DMS79 treated with DMSO at 0.1 percent for 48 hours (cell line): Measurements from ENCODE around the gene CTBP2.
"Not testable (repeated sequence)": the region's sequence is repeated elsewhere in the genome, so short reads cannot be mapped to it uniquely, and the experiment has no call there.

Experiments
- DNase-seq: peaks from one replicate; lab custom pipeline; 2025; lab: John Stamatoyannopoulos, UW

The CTBP2 gene

DNA sequence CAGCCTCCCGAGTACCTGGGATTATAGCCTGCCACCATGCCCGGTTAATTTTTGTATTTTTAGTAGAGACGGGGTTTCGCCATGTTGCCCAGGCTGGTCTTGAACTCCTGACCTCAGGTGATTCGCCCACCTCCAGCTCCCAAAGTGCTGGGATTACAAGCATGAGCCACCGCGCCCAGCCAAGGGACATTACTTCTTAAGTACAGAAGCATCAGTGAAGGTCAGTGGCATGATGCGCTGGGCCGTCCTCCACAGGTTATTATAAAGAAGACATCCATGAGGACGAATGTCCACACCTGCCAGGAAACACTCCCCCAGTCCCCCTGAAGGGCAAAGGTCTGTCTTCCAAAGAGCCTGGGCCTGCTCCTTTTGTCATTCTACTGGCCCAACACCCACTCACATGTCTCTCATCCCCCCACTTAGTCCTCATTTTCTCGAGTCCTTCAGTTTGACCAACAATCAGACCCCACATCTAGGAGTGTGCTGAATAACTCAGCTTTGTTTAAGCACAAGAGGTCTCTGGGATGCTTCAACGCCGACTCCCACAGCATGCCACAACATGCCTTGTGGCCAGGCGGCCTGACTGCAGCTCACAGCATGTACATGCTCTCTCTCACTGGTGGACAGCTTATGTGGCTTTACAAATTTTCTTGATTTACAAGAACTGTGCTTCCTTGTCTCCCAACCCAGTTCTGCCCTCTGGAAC, 73.0 kb downstream of the CTBP2 start:
- DNase-seq, result no peak

DNA sequence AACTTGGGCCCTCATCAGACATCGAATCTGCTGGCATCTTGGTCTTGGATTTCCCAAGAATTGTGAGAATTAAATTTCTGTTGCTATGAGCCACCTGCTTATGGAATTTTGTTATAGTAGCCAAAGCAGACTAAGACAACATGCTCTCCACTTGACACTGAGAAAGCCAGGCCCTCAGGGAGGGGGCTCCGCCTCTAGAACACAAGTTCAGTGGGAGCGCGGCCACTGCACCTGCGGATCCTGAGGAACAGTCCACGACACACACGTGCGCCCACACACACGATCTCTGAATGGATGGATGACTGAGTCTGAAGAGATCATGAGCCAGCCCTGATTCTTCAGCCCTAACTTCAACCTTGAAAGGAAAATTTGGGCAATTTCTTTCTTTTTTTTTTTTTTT, 73.7 kb downstream of the CTBP2 start:
- no peak for DNase-seq

DNA sequence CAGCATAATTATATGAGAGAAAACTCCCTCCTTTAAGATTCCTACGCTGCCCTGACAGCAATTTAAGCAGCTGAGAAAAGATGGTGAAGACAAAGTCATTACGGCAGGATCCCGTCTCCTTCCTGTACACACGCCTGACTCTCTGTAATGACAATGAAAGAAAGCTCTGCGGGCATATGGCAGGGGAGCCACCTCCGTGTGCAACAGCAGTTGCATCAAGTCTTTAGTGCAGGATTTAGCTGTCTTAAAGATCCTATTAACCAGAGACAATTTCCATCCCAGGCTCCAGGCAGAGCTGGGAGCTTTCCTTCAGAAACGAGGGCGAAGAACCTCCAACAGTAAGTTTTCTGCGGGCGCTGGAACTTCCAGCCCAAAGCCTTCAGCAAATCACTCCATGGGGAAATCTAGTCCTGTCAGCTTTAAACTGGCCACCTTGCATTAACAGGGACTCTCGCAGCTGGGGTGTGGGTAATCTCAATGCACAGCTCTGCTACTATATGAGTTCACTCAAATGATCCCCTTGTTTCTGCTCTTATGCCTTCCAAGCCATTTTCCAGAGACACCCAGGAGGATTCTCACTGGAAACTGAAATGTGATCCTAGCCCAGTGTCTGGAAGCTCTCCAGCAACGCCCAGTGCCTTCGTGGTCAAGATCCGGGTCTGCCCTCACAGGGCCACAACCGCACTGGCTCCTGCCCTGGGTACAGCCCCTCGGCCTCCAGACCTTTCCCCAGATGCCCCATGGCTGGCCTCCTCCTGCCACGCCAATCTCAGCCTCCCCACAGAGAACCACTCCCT, 74.9 kb downstream of the CTBP2 start:
- no peak for DNase-seq

DNA sequence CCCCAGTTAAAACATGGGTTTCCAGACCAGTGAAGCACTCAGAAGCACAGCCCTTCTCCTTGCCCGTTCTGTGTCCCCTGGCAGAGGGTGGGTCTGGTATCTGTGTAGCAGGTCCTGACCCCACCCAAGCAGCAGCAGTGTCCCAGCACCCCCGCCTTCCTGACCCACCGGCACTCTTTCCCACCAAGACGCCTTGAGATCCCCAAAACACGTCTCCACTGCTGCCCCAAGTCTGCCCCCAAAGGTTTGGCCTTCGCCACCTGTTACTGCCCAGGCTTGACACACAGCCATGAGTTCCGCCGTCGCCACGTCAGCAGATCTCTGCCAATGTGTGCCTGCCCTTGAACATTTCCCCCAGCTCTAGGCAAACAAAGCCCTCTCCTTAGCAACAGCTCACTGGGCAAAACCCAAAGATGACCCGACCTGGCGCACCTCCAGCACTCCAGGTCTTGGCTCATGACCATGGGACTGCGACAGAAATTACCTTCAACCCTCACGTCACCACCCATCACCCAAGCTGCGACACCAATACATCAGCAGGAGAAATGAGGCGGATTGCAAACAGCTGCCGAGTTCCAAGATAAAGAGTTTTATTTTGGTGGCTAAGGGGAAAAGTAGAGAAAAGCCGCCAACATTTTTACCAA, 75.6 kb downstream of the CTBP2 start:
- DNase-seq, result peak; percentile 81

DNA sequence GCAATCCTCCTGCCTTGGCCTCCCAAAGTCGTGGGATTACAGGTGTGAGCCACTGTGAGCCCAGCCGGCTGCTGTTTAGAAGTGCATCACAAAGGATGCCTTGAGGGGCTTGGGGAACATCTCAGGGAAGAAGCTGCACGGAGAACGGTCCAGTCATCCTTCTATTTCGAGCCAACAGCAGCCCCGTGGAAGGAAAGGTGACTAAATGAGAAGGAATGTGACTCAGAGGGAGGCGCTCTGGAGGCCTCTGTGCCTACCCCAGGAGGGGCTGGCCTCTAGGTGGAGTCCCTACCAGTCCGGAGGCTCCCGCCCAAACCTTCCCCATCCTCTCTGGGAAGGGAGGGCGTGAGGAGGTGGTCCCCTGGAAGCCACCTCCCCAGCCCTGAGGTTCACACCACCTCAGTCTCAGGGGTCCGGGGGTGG, 76.2 kb downstream of the CTBP2 start:
- DNase-seq, result no peak

DNA sequence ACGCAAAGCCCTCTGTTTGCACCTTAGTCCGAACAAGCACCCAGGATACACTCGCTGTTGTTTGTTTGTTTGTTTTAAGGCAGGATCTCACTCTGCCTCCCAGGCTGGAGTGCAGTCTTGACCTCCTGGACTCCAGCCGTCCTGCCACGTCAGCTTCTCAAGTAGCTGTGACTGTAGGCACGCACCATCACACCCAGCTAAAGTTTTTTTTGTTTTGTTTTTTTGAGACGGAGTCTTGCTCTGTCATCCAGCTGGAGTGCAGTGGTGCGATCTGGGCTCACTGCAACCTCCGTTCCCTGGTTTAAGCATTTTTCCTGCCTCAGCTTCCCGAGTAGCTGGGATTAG, 76.8 kb downstream of the CTBP2 start:
- no peak for DNase-seq

DNA sequence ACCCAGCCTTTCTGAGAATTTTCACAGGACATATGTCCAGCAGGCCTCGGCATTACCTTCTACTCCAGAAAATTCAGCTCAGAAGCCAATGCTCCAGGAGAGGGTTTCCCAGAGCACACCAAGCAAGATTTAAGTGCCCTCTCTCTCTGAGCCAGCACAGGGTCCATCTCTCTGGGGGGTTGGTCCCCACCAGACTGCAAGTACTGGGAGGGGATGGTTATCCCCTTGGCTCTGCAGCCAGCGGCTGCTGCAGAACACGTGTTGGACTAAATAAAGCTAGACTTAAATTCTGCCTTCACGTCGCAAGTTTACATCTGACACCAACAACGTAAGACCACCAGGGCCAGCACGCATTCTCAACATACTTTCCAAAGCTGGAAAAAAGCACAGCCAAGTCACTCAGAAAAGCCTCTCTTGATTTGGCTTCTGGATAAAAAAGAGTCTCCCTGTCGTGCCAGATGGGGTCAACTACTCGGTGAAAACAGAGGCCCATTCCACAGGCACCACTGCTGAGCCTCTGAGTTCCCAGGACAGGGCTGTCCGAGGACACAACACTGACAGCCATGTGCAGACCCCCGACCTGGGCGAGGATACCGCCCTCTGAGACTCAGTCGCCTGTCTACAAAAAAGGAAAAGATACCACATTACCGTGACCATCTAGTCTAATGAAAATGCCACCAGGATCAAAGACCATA, 77.3 kb downstream of the CTBP2 start:
- no peak for DNase-seq

DNA sequence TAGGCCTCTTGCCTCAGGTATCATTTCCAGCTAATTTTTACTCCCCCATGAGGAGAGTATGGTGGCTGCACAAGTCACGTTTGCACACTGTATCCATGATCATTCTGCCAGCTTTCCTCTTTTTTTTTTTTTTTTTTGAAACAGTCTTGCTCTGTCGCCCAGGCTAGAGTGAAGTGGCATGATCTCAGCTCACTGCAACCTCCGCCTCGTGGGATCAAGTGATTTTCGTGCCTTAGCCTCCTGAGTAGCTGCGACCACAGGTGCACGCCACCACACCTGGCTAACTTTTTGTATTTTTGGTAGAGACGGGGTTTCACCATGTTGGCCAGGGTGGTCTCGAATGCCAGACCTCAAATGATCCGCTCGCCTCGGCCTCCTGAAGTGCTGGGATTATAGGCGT, 77.9 kb downstream of the CTBP2 start:
- not testable (repeated sequence) for DNase-seq

DNA sequence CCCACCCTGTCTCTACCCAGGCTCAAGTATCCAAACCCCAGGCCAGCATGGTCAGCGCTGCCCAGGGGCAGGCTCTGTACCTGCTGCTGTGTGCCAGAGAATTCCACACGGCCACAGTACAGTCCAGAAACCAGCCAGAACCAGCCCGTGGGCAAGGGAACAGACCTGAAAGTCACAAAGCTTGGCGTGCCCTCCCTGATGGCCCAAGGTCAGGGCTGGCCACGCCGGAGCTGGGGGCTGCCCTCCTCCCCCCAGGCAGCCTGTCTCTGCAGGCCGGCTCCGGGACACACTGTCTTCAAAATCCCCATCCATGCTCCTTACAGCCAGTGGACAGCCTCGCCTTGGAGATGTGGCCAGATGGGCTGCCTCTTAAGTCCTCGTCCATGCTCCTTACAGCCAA, 78.4 kb downstream of the CTBP2 start:
- no peak for DNase-seq

DNA sequence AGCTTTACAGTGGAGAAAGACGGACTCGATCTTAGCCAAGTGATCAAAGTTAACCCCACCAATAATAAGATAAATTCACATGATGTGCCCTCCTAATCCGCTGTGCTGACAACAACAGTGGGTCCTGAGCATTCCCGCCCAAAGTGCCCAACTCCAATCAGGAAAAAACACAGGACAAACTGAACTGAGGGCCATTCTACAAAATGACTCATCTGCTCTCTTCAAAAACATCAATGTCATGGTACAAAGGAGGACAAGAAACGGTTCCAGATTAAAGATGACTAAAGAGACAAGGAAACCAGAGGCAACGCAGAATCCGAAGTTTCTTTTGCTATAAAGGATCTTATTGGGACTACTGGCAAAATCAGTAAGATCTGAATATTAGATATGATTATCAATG, 79.4 kb downstream of the CTBP2 start:
- no peak for DNase-seq

DNA sequence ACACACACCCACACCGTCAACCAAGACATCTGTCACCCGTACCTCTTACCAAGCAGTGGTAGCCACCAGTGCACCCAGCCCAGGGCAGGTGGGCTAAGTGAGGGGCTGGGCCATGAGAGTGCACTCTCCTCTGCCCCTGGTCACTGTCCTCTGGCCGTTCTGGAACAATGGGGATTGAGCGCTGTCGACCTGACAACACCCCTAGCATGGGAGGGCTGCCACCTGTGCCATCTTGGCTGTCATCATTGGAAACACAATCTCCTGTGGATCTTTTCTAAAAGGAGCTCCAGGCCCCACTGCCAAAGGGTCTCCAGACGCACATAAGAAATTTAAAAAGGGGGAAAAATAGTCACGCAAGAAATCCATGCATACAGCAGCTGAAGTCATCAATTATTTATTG, 80.1 kb downstream of the CTBP2 start:
- DNase-seq, result no peak

DNA sequence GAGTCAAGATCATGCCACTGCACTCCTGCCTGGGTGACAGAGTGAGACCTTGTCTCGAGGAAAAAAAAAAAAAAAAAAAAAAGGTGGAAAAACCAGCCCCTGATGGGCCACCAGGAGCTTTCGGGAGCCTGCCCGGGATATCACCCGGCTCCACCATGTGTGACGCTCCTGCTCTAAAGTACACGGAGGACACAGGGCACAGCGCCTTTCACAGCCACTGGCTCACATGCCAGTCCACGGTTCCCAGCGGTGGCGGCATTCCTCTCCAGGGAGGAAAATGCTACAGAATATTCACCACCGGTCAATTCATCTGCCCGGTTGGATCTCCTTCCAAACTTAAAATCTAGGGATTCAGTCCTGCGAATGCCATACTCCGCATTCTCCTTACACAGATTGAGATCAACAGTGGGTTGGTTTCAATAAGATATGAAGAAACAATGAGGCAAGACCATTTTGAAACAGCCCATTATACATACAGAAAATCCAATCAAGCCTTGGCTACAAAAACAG, 81.2 kb downstream of the CTBP2 start:
- DNase-seq, result no peak

DNA sequence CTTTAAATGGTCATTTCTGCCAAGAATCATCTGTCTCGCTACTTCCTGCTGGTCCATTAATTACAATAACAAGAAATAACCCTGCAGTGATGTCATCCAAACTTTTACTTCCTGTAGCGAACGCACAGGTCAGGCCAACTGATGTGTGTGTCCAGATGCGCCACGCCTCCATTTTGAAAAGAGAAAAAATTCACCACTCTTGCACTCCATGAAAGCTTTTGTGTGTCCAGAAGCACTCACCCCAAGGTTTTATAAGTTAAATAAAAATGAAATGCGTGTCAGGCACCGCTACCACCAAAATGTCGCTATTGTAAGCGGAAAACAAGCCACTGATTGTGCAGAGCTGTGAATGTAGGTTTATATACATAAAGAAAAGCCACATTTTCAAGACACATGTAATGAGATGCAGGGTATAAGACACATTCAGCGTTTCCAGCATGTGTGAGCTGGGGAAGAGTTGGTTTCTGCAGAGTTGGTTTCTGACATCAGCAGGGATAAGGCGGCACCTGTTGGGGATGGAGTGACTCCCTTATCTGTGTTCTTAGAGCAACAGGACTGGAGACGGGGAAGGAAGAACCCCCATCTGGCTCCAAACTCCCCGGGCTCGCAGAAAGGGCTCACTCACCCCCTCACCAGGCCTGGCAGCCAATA, 83.3 kb downstream of the CTBP2 start:
- DNase-seq, result no peak

DNA sequence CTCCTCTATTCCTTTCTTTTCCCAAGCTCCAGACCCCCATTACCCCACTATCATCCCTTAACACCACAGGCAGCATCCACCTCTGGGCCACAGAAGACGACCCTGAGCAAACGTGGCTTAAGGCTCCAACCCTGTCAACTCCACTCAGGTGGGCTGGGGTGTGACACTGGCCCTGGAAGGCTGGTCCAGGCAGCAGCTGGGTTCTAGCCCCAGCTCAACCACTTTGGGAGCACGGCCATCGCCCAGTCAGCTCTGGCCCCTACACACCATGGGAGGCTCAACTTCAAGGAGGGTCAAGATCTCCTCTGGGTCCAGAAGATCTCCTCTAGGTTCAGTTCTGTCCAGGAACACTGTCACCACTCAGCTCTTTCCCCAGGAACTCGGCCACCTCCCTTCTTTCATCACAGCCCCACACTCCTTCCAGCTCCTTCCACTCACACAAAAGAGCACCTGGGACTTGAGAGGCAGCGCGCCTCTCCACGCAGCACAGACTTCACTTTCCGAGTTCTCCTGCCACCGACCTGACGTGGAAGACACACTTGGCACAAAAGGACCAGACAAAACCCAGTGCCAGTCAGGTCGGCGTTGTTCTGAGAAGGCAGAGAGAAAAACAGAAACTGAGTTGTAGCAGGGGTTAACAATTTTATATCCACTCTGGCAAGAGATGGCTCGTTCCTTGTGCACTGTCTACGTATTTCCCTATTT, 84.1 kb downstream of the CTBP2 start:
- no peak for DNase-seq

DNA sequence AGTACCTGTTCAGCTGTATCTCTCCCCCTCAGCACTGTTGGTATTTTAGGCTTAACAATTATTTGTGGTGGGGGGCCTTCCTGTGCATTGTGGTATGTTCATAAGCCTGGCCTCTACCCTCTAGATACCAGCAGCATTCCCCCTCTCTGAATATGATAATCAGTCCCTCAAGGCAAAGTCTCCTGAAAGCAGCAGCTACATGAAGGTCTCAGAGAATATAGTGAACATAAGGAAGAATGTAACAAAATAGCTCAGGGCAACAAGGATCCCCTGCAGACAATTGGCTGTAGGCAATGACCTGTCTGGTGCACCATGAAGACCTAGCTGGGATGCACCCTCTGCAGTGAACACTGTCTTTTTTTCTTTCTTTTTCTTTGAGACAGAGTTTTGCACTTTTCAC, 86.4 kb downstream of the CTBP2 start:
- DNase-seq, result no peak

DNA sequence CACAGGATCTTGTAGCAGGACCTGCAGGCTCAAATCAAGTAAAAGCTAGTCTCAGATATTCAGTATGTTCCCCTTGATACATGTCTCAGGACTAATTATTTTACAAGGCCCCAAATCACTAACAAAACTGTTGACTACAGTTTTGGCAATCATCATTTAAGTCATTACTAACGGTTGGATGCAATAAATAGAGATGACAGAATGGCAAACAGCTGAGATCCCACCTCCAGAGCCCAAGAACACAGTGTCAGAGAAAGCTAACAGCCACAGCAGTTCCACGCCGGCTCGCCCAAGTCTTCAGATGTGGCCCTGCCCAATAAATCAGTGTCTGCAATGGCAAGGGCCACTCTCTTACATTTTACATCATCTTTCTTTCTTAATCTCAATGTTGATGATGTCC, 87.6 kb downstream of the CTBP2 start:
- no peak for DNase-seq

DNA sequence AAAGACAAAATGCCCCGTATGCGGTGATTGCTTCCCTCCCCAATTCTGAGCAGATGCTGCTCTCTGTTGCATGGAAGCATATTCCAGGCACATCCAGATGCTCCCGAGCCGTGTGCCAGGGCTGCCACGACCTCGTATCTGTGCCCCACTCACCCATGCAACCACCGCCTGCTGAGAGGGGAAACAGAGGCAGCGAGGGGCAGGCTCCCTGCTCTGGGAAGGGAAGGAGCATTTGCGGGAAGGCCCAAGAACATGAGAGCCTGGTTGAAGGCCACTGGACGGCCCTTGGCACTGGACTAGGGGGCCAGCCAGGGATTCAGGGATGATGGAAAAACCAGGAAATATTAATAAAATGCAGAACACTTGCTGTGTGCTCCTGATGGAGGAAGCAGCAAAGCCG, 89.4 kb downstream of the CTBP2 start:
- no peak for DNase-seq

DNA sequence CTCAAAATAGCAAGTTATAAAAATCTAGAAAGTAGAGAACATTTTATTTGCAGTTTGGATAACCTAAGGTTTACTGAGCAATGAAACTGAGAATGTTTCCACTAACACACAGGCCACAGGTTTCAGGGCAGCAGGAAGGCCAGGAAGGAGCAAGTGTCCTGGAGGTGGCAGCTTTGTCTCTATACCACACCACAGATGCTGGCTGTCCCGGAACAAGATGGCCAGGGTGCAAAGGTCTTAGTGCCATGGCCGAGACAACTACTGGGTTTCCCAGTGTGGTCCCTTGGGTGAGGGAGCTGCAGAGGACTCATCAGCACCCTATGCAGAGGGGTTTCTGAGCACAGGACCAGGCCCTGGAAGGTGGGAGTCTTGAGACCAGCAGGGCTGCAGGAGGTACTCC, 92.0 kb downstream of the CTBP2 start:
- DNase-seq, result no peak

DNA sequence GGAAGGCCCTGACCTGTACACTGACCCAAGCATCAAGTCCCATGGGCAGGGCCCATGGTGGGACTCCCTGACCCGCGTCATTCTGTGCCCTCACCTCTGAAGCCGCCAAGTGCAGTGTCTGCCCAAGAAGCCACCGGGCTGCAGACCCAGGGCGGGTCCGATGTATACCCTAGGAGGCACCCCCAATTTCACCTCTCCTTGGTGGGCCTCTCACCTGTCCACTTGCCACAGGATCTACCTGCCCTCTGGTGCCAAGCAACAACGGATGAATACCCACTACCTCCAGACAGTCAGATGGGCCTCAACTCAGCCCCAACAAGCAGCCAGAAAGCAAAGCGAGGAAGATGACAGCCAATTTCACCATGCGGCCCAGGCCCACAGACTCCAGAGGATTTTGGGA, 92.6 kb downstream of the CTBP2 start:
- DNase-seq, result no peak

DNA sequence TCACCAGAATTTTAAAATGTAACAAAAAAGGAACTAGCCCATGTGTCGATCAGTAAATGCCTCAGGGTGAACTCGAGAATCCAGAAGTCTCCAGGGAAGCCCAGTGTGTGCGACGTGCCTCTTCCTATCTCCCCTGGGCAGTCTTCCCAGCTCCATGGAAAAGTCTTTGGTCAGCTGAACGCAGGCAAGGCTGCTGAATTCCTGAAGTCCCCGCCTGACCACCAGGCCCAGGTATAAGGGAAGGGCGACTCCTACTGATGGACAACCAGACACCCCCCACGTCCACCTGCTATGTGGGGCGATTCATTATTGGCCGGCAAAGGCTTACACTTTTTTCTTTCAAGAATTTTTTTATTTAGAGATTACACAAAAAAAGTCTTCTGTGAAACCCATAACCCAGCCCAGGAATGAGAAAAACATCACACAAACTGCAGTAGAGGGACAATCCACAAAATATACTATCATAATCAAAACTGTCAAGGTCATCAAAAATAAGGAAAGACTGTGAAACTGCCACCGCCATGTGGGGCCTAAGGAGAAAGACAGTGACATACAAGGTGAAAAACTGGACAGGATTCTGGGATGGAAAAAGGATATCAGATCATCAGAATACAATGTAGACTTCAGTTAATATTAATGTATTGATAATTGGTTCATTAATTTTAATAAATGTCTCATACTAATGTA, 93.5 kb downstream of the CTBP2 start:
- DNase-seq, result no peak
